ENCODE results near the gene AP5Z1.

- TF ChIP-seq EP300 (IDR thresholded peaks at IDR 0.05) (no peak), POLR2AphosphoS5 (IDR thresholded peaks at IDR 0.05) (no peak)
- TF ChIP-seq, protein P1, sequence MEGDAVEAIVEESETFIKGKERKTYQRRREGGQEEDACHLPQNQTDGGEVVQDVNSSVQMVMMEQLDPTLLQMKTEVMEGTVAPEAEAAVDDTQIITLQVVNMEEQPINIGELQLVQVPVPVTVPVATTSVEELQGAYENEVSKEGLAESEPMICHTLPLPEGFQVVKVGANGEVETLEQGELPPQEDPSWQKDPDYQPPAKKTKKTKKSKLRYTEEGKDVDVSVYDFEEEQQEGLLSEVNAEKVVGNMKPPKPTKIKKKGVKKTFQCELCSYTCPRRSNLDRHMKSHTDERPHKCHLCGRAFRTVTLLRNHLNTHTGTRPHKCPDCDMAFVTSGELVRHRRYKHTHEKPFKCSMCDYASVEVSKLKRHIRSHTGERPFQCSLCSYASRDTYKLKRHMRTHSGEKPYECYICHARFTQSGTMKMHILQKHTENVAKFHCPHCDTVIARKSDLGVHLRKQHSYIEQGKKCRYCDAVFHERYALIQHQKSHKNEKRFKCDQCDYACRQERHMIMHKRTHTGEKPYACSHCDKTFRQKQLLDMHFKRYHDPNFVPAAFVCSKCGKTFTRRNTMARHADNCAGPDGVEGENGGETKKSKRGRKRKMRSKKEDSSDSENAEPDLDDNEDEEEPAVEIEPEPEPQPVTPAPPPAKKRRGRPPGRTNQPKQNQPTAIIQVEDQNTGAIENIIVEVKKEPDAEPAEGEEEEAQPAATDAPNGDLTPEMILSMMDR (IDR thresholded peaks at IDR 0.05), result no peak
Observed at GRCh38 chr7:4833691-4834600, 58.5 kb downstream of the AP5Z1 start.

Measured in gastroesophageal sphincter (tissue), 3 donors.